CD4-positive, CD25-positive, alpha-beta regulatory T cell (primary cell): ENCODE data around the gene GLRA1. TPM values are rescaled to one million over a fixed set of nuclear protein-coding genes. Genes with fewer than 3 reads are reported as not detected.

ENCODE experiments used
- ATAC-seq, 2 donors: fragments of 150-1000 bp; cut with Tn5 transposase; one replicate each; pipeline ENCODE4 v1.10.0; 2021; ENCODE audit warnings: low read depth in 2 of 2, moderate number of reproducible peaks in 2 of 2, moderate library complexity in 1 of 2
- DNase-seq, 3 donors: peaks; one replicate each; pipeline versions ENCODE4 v3.0.0 to v3.0.0-alpha.2; 2012 to 2022; ENCODE audit warnings: mixed read lengths in 1 of 3
- H3K27ac ChIP-seq: one replicate; pipeline ENCODE4 v1.7.0; 2013; ENCODE audit warnings: mild to moderate bottlenecking, low read length; ENCODE audit not compliant: insufficient read depth, poor library complexity, severe bottlenecking
- H3K27me3 ChIP-seq: one replicate; pipeline ENCODE4 v1.7.0; 2013; ENCODE audit warnings: low read length; ENCODE audit not compliant: control insufficient read depth, insufficient read depth
- H3K36me3 ChIP-seq: one replicate; pipeline ENCODE4 v1.7.0; 2013; ENCODE audit warnings: mild to moderate bottlenecking, low read length, moderate library complexity; ENCODE audit not compliant: control insufficient read depth, insufficient read depth
- H3K4me1 ChIP-seq: 2 replicates; pipeline ENCODE4 v1.7.0; 2013; ENCODE audit warnings: mild to moderate bottlenecking, low read length; ENCODE audit not compliant: insufficient read depth, control insufficient read depth, poor library complexity, severe bottlenecking
- H3K4me3 ChIP-seq: one replicate; pipeline ENCODE4 v1.7.0; 2013; ENCODE audit warnings: low read depth, mild to moderate bottlenecking, low read length, moderate library complexity
- H3K9me3 ChIP-seq, 2 experiments: 1 replicate in 1 of 2; 2 replicates in 1 of 2; pipeline ENCODE4 v1.7.0; 2013; ENCODE audit warnings: low read length in 2 of 2, mild to moderate bottlenecking in 1 of 2, moderate library complexity in 1 of 2; ENCODE audit not compliant: control insufficient read depth in 2 of 2
- H3K27ac Mint-ChIP-seq, 3 donors: one replicate each; pipeline ENCODE4 v1.8.0; 2020 to 2022; ENCODE audit warnings: mild to moderate bottlenecking in 3 of 3, mixed read lengths in 3 of 3, moderate library complexity in 2 of 3
- H3K27me3 Mint-ChIP-seq: one replicate; pipeline ENCODE4 v1.8.0; 2022; ENCODE audit warnings: mild to moderate bottlenecking, mixed read lengths
- H3K36me3 Mint-ChIP-seq: one replicate; pipeline ENCODE4 v1.8.0; 2020; ENCODE audit warnings: mixed read lengths
- H3K4me1 Mint-ChIP-seq, 4 donors: one replicate each; pipeline ENCODE4 v1.8.0; 2020 to 2022; ENCODE audit warnings: mixed read lengths in 4 of 4, mild to moderate bottlenecking in 1 of 4
- H3K4me3 Mint-ChIP-seq, 4 donors: one replicate each; pipeline ENCODE4 v1.8.0; 2020 to 2022; ENCODE audit warnings: mild to moderate bottlenecking in 4 of 4, mixed read lengths in 4 of 4, moderate library complexity in 3 of 4
- H3K9me3 Mint-ChIP-seq, 7 donors: one replicate each; pipeline ENCODE4 v1.8.0; 2020 to 2022; ENCODE audit warnings: mixed read lengths in 7 of 7, mild to moderate bottlenecking in 3 of 7, moderate library complexity in 2 of 7
- polyA plus RNA-seq, 4 donors: library from polyadenylated mRNA; unstranded; fragments of 300-500 nt; fragmentation: Illumina TruSeq; gene quantifications; one replicate each; pipeline ENCODE4 v1.2.3, GENCODE V29; 2021
- total RNA-seq: library from RNA; stranded (reverse); gene quantifications from one replicate; pipeline ENCODE4 v1.2.3, GENCODE V29; 2022

The GLRA1 gene
- total and polyA plus RNA-seq, 5 donors from 2014 or later, result not detected

- ATAC-seq (no peak), DNase-seq (no peak)
- peaks cover 4% of the 10 kb centered on the region for H3K27me3 Mint-ChIP-seq
- Histone ChIP-seq H3K9me3 (no peaks in the 10 kb centered on the region), H3K27me3 (no peaks in the 10 kb centered on the region), H3K4me1 (no peaks in the 10 kb centered on the region), H3K4me3 (no peak overlapping the region), H3K36me3 (no peaks in the 10 kb centered on the region), H3K27ac (no peak overlapping the region)
- peaks cover 0 to 6% (median under 1%) of the 10 kb centered on the region in 4 donors for H3K4me1 Mint-ChIP-seq
- no peak overlapping the region for H3K4me3 Mint-ChIP-seq
- no peaks in the 10 kb centered on the region for H3K9me3 Mint-ChIP-seq
- H3K27ac Mint-ChIP-seq, result peak overlapping the region in 1 of 3 donors; percentile 91
- no peaks in the 10 kb centered on the region for H3K36me3 Mint-ChIP-seq
Measured at GRCh38 chr5:151885138-151885908, 39.3 kb downstream of the GLRA1 start.

GRCh38 chr5:151881621-151882225 lies 42.9 kb downstream of the GLRA1 start:
- H3K27ac Mint-ChIP-seq, result no peak overlapping the region

GRCh38 chr5:151880324-151880723 lies 44.3 kb downstream of the GLRA1 start:
- Mint-ChIP-seq H3K9me3 (peaks cover 0 to 12% (median 0%) of the 10 kb centered on the region in 7 donors), H3K4me1 (peaks cover 0 to 3% (median under 1%) of the 10 kb centered on the region in 4 donors), H3K36me3 (no peaks in the 10 kb centered on the region), H3K4me3 (no peak overlapping the region), H3K27me3 (no peaks in the 10 kb centered on the region), H3K27ac (no peak overlapping the region)
- H3K27ac ChIP-seq, result no peak overlapping the region
- no peaks in the 10 kb centered on the region for H3K27me3 ChIP-seq
- no peak for ATAC-seq
- no peaks in the 10 kb centered on the region for H3K4me1 ChIP-seq
- no peak for DNase-seq
- no peaks in the 10 kb centered on the region for H3K36me3 ChIP-seq
- peaks cover 0 to 1% of the 10 kb centered on the region in 2 experiments for H3K9me3 ChIP-seq
- H3K4me3 ChIP-seq, result no peak overlapping the region

More at GRCh38 chr5:151881621-151882225, 42.9 kb downstream of the GLRA1 start:
- Histone ChIP-seq H3K9me3 (no peaks in the 10 kb centered on the region), H3K4me1 (no peaks in the 10 kb centered on the region), H3K36me3 (no peaks in the 10 kb centered on the region), H3K4me3 (no peak overlapping the region), H3K27me3 (no peaks in the 10 kb centered on the region), H3K27ac (no peak overlapping the region)
- Mint-ChIP-seq H3K27me3 (peaks cover 3% of the 10 kb centered on the region), H3K36me3 (no peaks in the 10 kb centered on the region), H3K4me1 (peaks cover 0 to 6% (median under 1%) of the 10 kb centered on the region in 4 donors), H3K9me3 (peaks cover 0 to 11% (median 0%) of the 10 kb centered on the region in 7 donors), H3K4me3 (no peak overlapping the region)
- ATAC-seq (no peak), DNase-seq (no peak)

- no peak for DNase-seq
- Histone ChIP-seq H3K36me3 (no peaks in the 10 kb centered on the region), H3K27ac (no peak overlapping the region), H3K4me1 (peaks cover 1% of the 10 kb centered on the region), H3K27me3 (no peaks in the 10 kb centered on the region), H3K9me3 (peaks cover 0 to 1% of the 10 kb centered on the region in 2 experiments), H3K4me3 (no peak overlapping the region)
- ATAC-seq, result no peak
- Mint-ChIP-seq H3K27me3 (no peaks in the 10 kb centered on the region), H3K36me3 (peaks cover 3% of the 10 kb centered on the region), H3K27ac (peak overlapping the region in 1 of 3 donors; percentile 23), H3K4me3 (no peak overlapping the region), H3K4me1 (peaks cover 0 to 2% (median under 1%) of the 10 kb centered on the region in 4 donors), H3K9me3 (peaks cover 0 to 13% (median 3%) of the 10 kb centered on the region in 7 donors)
Measured at GRCh38 chr5:151873701-151874100, 51.0 kb downstream of the GLRA1 start.

- Histone ChIP-seq H3K27ac (no peak overlapping the region), H3K4me3 (no peak overlapping the region), H3K36me3 (no peaks in the 10 kb centered on the region), H3K9me3 (peaks cover 0 to 1% of the 10 kb centered on the region in 2 experiments), H3K27me3 (no peaks in the 10 kb centered on the region), H3K4me1 (peaks cover 5% of the 10 kb centered on the region)
- H3K36me3 Mint-ChIP-seq, result peaks cover 3% of the 10 kb centered on the region
- no peaks in the 10 kb centered on the region for H3K27me3 Mint-ChIP-seq
- ATAC-seq (no peak), DNase-seq (no peak)
- no peak overlapping the region for H3K4me3 Mint-ChIP-seq
- H3K4me1 Mint-ChIP-seq, result peaks cover 0 to 7% (median 2%) of the 10 kb centered on the region in 4 donors
- H3K9me3 Mint-ChIP-seq, result peaks cover 0 to 9% (median 3%) of the 10 kb centered on the region in 7 donors
- H3K27ac Mint-ChIP-seq, result no peak overlapping the region
Measured at GRCh38 chr5:151872701-151873100, 52.0 kb downstream of the GLRA1 start.

GRCh38 chr5:151870820-151871219 lies 53.8 kb downstream of the GLRA1 start:
- no peak overlapping the region for H3K4me3 Mint-ChIP-seq

GRCh38 chr5:151870271-151870670 lies 54.4 kb downstream of the GLRA1 start:
- peaks cover 3% of the 10 kb centered on the region for H3K36me3 Mint-ChIP-seq
- H3K27me3 Mint-ChIP-seq, result no peaks in the 10 kb centered on the region
- no peak overlapping the region for H3K27ac Mint-ChIP-seq
- H3K27ac ChIP-seq, result no peak overlapping the region
- no peaks in the 10 kb centered on the region for H3K36me3 ChIP-seq
- no peaks in the 10 kb centered on the region for H3K9me3 ChIP-seq
- H3K27me3 ChIP-seq, result no peaks in the 10 kb centered on the region
- no peak overlapping the region for H3K4me3 Mint-ChIP-seq
- no peak for ATAC-seq
- peaks cover 0 to 7% (median 2%) of the 10 kb centered on the region in 4 donors for H3K4me1 Mint-ChIP-seq
- no peak overlapping the region for H3K4me3 ChIP-seq
- DNase-seq, result no peak
- peaks cover 0 to 8% (median under 1%) of the 10 kb centered on the region in 7 donors for H3K9me3 Mint-ChIP-seq
- peaks cover 5% of the 10 kb centered on the region for H3K4me1 ChIP-seq

More at GRCh38 chr5:151870820-151871219, 53.8 kb downstream of the GLRA1 start:
- Histone ChIP-seq H3K4me3 (no peak overlapping the region), H3K36me3 (no peaks in the 10 kb centered on the region), H3K4me1 (peaks cover 5% of the 10 kb centered on the region), H3K27me3 (no peaks in the 10 kb centered on the region), H3K9me3 (no peaks in the 10 kb centered on the region), H3K27ac (no peak overlapping the region)
- DNase-seq (no peak), ATAC-seq (no peak)
- H3K36me3 Mint-ChIP-seq, result peaks cover 3% of the 10 kb centered on the region
- no peak overlapping the region for H3K27ac Mint-ChIP-seq
- peaks cover 0 to 7% (median 2%) of the 10 kb centered on the region in 4 donors for H3K4me1 Mint-ChIP-seq
- no peaks in the 10 kb centered on the region for H3K27me3 Mint-ChIP-seq
- peaks cover 0 to 8% (median 2%) of the 10 kb centered on the region in 7 donors for H3K9me3 Mint-ChIP-seq
